HEK293 (cell line): ENCODE data around the gene ADORA2A.

Source experiments
- BCL11A ChIP-seq: fragments of 450-650 bp; formaldehyde crosslinking; IDR thresholded peaks from 2 replicates; pipeline ENCODE4 v1.5.1; 2016; ENCODE audit warnings: low read depth, missing biosample characterization, missing genetic modification characterization
- HOXA7 ChIP-seq: sonication (generic); formaldehyde crosslinking; IDR thresholded peaks from 2 replicates; pipeline ENCODE4 v1.8.1; 2022; ENCODE audit warnings: missing genetic modification reagents, borderline replicate concordance
- KLF1 ChIP-seq: fragments of 450-650 bp; formaldehyde crosslinking; IDR thresholded peaks from 2 replicates; pipeline ENCODE4 v1.5.1; 2016; ENCODE audit warnings: missing biosample characterization, missing genetic modification characterization
- ZBTB1 ChIP-seq: fragments of 450-650 bp; formaldehyde crosslinking; IDR thresholded peaks from 2 replicates; pipeline ENCODE4 v1.5.1; 2016; ENCODE audit warnings: missing biosample characterization, missing genetic modification characterization
- ZNF146 ChIP-seq: fragments of 450-650 bp; formaldehyde crosslinking; IDR thresholded peaks from 2 replicates; pipeline ENCODE4 v1.5.1; 2016; ENCODE audit warnings: missing biosample characterization, missing genetic modification characterization
- ZNF239 ChIP-seq: fragments of 450-650 bp; formaldehyde crosslinking; IDR thresholded peaks from 2 replicates; pipeline ENCODE4 v1.5.1; 2016; ENCODE audit warnings: missing biosample characterization, missing genetic modification characterization
- ZNF274 ChIP-seq, 2 experiments: fragments of 200-500 bp in 1 of 2; fragments of 450-650 bp in 1 of 2; sonication (Bioruptor generic) in 1 of 2; formaldehyde crosslinking in 1 of 2; IDR thresholded peaks; 2 replicates each; pipeline versions ENCODE4 v1.5.1 to v1.6.1; 2014 to 2016; ENCODE audit warnings: borderline replicate concordance in 1 of 2, inconsistent platforms in 1 of 2, low read length in 1 of 2, missing biosample characterization in 1 of 2, missing genetic modification characterization in 1 of 2
- ZNF37A ChIP-seq: fragments of 450-650 bp; IDR thresholded peaks from 2 replicates; pipeline ENCODE4 v1.5.1; 2018; ENCODE audit warnings: missing biosample characterization, missing genetic modification characterization
- ZNF600 ChIP-seq: fragments of 450-650 bp; formaldehyde crosslinking; IDR thresholded peaks from 2 replicates; pipeline ENCODE4 v1.5.1; 2016; ENCODE audit warnings: missing biosample characterization, missing genetic modification characterization
- ZNF654 ChIP-seq: fragments of 450-650 bp; formaldehyde crosslinking; IDR thresholded peaks from 2 replicates; pipeline ENCODE4 v1.5.1; 2016; ENCODE audit warnings: low read depth, missing biosample characterization, missing genetic modification characterization
- ZNF701 ChIP-seq: fragments of 450-650 bp; formaldehyde crosslinking; IDR thresholded peaks from 2 replicates; pipeline ENCODE4 v1.5.1; 2016; ENCODE audit warnings: missing biosample characterization, missing genetic modification characterization
- TF ChIP-seq, protein P1 (sequence below): fragments of 450-650 bp; formaldehyde crosslinking; IDR thresholded peaks from 2 replicates; pipeline ENCODE4 v1.5.1; 2016; ENCODE audit warnings: missing biosample characterization, missing genetic modification characterization

DNA sequence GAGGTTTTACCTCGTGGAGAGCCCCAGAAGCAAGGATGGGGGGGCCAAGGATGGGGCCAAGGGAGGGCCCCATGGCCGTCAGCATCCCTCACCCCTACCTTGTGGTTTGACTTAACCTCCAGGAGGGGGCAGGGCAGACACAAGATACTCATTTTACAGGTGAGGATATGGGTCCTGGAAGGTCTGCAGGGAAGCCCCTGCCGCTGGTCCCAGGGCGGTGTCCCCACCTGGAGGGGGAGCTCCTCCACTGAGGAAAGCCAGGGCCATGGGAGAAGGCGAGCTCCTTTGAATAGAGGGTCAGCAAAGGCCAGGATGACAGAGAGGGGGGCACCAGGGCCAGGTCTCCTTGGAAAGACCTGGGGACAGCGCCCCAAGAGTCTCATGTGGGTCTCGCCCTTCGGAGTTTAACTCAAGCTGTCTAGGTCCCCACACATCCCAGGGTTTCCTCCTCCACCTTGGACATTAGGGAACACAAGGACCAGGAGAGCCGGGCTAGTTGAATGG lies 5.9 kb upstream of the ADORA2A start:
- TF ChIP-seq KLF1 (tag by site-specific recombination) (no peak), ZNF274 (IDR thresholded peaks at IDR 0.05; ENCODE audit: low read length) (no peak), ZNF274 (tag by site-specific recombination; IDR thresholded peaks at IDR 0.05; ENCODE audit: borderline replicate concordance) (no peak), HOXA7 (CRISPR knock-in tag) (no peak), ZNF239 (tag by site-specific recombination) (no peak), ZNF600 (no peak), ZNF654 (tag by site-specific recombination) (peak; percentile 33), ZBTB1 (tag by site-specific recombination) (no peak), ZNF701 (tag by site-specific recombination) (no peak), BCL11A (tag by site-specific recombination) (no peak), ZNF146 (tag by site-specific recombination) (no peak), ZNF37A (tag by site-specific recombination) (no peak)
- TF ChIP-seq, protein P1, sequence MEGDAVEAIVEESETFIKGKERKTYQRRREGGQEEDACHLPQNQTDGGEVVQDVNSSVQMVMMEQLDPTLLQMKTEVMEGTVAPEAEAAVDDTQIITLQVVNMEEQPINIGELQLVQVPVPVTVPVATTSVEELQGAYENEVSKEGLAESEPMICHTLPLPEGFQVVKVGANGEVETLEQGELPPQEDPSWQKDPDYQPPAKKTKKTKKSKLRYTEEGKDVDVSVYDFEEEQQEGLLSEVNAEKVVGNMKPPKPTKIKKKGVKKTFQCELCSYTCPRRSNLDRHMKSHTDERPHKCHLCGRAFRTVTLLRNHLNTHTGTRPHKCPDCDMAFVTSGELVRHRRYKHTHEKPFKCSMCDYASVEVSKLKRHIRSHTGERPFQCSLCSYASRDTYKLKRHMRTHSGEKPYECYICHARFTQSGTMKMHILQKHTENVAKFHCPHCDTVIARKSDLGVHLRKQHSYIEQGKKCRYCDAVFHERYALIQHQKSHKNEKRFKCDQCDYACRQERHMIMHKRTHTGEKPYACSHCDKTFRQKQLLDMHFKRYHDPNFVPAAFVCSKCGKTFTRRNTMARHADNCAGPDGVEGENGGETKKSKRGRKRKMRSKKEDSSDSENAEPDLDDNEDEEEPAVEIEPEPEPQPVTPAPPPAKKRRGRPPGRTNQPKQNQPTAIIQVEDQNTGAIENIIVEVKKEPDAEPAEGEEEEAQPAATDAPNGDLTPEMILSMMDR (tag by site-specific recombination), result peak; percentile 49; the same call in 1 of the 2 replicates
